Tibial nerve (tissue), 4 donors: ENCODE results near the gene RIPPLY2. TPM values are rescaled to one million over a fixed set of nuclear protein-coding genes. Genes with fewer than 3 reads are reported as not detected.

Experiments used
- DNase-seq, 2 donors: peaks; one replicate each; pipeline ENCODE4 v3.0.0-alpha.2; 2019; ENCODE audit warnings: low spot score in 2 of 2
- H3K27ac ChIP-seq, 4 donors: fragments of 200-600 bp; sonication (generic) in 3 of 4; one replicate each; pipeline ENCODE4 v1.5.1; 2017 to 2019; ENCODE audit warnings: mild to moderate bottlenecking in 1 of 4
- H3K27me3 ChIP-seq, 2 donors: fragments of 200-600 bp; sonication (generic) in 1 of 2; one replicate each; pipeline versions ENCODE4 v1.5.1 to v1.6.0; 2017 to 2019
- H3K36me3 ChIP-seq, 3 donors: fragments of 200-600 bp; sonication (generic); one replicate each; pipeline ENCODE4 v1.5.1; 2018 to 2019
- H3K4me1 ChIP-seq, 4 donors: fragments of 200-600 bp; sonication (generic) in 3 of 4; one replicate each; pipeline ENCODE4 v1.5.1; 2017 to 2019
- H3K4me3 ChIP-seq, 4 donors: fragments of 200-600 bp; sonication (generic) in 3 of 4; one replicate each; pipeline ENCODE4 v1.5.1; 2017 to 2019; ENCODE audit warnings: mild to moderate bottlenecking in 1 of 4, moderate library complexity in 1 of 4
- H3K9me3 ChIP-seq, 4 donors: fragments of 200-600 bp; sonication (generic) in 3 of 4; one replicate each; pipeline ENCODE4 v1.5.1; 2017 to 2019
- EP300 ChIP-seq, 2 donors: sonication (generic); formaldehyde crosslinking; IDR thresholded peaks; one replicate each; pipeline ENCODE4 v1.6.1; 2017; ENCODE audit warnings: antibody characterized with exemption in 2 of 2, mild to moderate bottlenecking in 1 of 2
- POLR2A ChIP-seq, 2 donors: fragments of 450-650 bp; IDR thresholded peaks; one replicate each; pipeline ENCODE4 v1.6.1; 2017; ENCODE audit warnings: antibody characterized with exemption in 2 of 2, mild to moderate bottlenecking in 2 of 2, moderate library complexity in 2 of 2
- WGBS, 2 donors: methylation state at CpG; one replicate each; pipeline ENCODE4 v1.1.5; 2018; 5-methylcytosine and 5-hydroxymethylcytosine counted together
- total RNA-seq, 4 donors: library from RNA; depleted of rRNA; stranded (reverse); fragments of >200 nt; gene quantifications; one replicate each; pipeline ENCODE4 v1.1.0, GENCODE V29; 2016
- TF ChIP-seq, protein P1 (sequence below), 5 experiments: fragments of 200-600 bp in 3 of 5; fragments of 450-650 bp in 2 of 5; sonication (generic) in 3 of 5; IDR thresholded peaks; one replicate each; pipeline ENCODE4 v1.5.1; 2016 to 2019; ENCODE audit warnings: antibody characterized with exemption in 5 of 5, mild to moderate bottlenecking in 3 of 5, moderate library complexity in 2 of 5

The RIPPLY2 gene
- total RNA-seq, 4 donors from 2014 or later = 0.21 to 16.7 TPM; not detected in 2

- H3K27ac ChIP-seq = no peak overlapping the region
- no peaks in the 10 kb centered on the region for H3K27me3 ChIP-seq
- no peaks in the 10 kb centered on the region for H3K36me3 ChIP-seq
- 72 to 86% methylated on average over 2 of the region's 2 CpGs for WGBS, 2 donors
- no peak overlapping the region for H3K4me3 ChIP-seq
- H3K9me3 ChIP-seq = no peaks in the 10 kb centered on the region
- H3K4me1 ChIP-seq = no peaks in the 10 kb centered on the region
- TF ChIP-seq EP300 (IDR thresholded peaks at IDR 0.05) = no peak
- TF ChIP-seq, protein P1, sequence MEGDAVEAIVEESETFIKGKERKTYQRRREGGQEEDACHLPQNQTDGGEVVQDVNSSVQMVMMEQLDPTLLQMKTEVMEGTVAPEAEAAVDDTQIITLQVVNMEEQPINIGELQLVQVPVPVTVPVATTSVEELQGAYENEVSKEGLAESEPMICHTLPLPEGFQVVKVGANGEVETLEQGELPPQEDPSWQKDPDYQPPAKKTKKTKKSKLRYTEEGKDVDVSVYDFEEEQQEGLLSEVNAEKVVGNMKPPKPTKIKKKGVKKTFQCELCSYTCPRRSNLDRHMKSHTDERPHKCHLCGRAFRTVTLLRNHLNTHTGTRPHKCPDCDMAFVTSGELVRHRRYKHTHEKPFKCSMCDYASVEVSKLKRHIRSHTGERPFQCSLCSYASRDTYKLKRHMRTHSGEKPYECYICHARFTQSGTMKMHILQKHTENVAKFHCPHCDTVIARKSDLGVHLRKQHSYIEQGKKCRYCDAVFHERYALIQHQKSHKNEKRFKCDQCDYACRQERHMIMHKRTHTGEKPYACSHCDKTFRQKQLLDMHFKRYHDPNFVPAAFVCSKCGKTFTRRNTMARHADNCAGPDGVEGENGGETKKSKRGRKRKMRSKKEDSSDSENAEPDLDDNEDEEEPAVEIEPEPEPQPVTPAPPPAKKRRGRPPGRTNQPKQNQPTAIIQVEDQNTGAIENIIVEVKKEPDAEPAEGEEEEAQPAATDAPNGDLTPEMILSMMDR (IDR thresholded peaks at IDR 0.05) = no peak
- DNase-seq = no peak
Observed at GRCh38 chr6:83827050-83827449, 26.1 kb upstream of the RIPPLY2 start.

DNA sequence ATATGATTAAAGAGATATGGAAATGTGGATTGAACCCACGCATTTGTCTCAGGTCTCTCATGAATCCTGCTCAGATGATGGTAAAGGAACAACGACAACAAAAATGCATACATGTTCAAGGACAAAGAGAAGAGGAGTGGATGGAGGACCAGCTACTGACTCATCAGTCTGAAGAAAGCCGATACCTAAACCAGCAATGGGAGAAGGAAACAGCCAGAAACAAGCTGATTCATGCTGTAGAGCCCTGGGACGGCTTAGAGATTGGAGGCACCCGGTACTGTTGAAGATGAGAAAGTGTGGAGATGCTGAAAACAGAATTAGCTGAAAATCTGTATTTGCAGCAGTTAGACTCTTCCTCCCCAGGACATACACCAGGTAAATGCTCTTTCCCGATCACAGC, 14.4 kb upstream of the RIPPLY2 start:
- TF ChIP-seq, protein P1 (IDR thresholded peaks at IDR 0.05) = no peak
- no peak for TF ChIP-seq POLR2A (IDR thresholded peaks at IDR 0.05)
- no peak for TF ChIP-seq EP300 (IDR thresholded peaks at IDR 0.05)
- no peak overlapping the region for H3K4me3 ChIP-seq
- no peak overlapping the region for H3K27ac ChIP-seq
- no peak for DNase-seq
- H3K4me1 ChIP-seq = no peaks in the 10 kb centered on the region
- no peaks in the 10 kb centered on the region for H3K27me3 ChIP-seq
- no peaks in the 10 kb centered on the region for H3K36me3 ChIP-seq
- WGBS, 2 donors = 90% methylated on average over 6 of the region's 6 CpGs
- peaks cover 0 to 7% (median 1%) of the 10 kb centered on the region in 4 donors for H3K9me3 ChIP-seq

GRCh38 chr6:83844170-83844569, 9.0 kb upstream of the RIPPLY2 start:
- Histone ChIP-seq H3K27ac (no peak overlapping the region), H3K36me3 (no peaks in the 10 kb centered on the region), H3K27me3 (no peaks in the 10 kb centered on the region), H3K4me3 (no peak overlapping the region), H3K9me3 (peaks cover 0 to 3% (median 0%) of the 10 kb centered on the region in 4 donors), H3K4me1 (no peaks in the 10 kb centered on the region)
- WGBS, 2 donors = 80 to 86% methylated on average over 3 of the region's 3 CpGs
- TF ChIP-seq, protein P1 (IDR thresholded peaks at IDR 0.05) = no peak
- TF ChIP-seq EP300 (IDR thresholded peaks at IDR 0.05) (no peak), POLR2A (IDR thresholded peaks at IDR 0.05) (no peak)
- no peak for DNase-seq

GRCh38 chr6:83846291-83846690, 6.9 kb upstream of the RIPPLY2 start:
- Histone ChIP-seq H3K4me1 (no peaks in the 10 kb centered on the region), H3K27me3 (peaks cover 0 to 7% of the 10 kb centered on the region in 2 donors), H3K27ac (no peak overlapping the region), H3K9me3 (peaks cover 0 to 1% (median 0%) of the 10 kb centered on the region in 4 donors), H3K4me3 (no peak overlapping the region), H3K36me3 (no peaks in the 10 kb centered on the region)
- TF ChIP-seq, protein P1 (IDR thresholded peaks at IDR 0.05) = no peak
- no peak for TF ChIP-seq EP300 (IDR thresholded peaks at IDR 0.05)
- WGBS, 2 donors = 30 to 39% methylated on average over 1 of the region's 1 CpG
- no peak for DNase-seq

- Histone ChIP-seq H3K27ac (no peak overlapping the region), H3K9me3 (no peaks in the 10 kb centered on the region), H3K27me3 (peaks cover 0 to 15% of the 10 kb centered on the region in 2 donors), H3K36me3 (no peaks in the 10 kb centered on the region), H3K4me1 (no peaks in the 10 kb centered on the region), H3K4me3 (no peak overlapping the region)
- no peak for DNase-seq
- no peak for TF ChIP-seq EP300 (IDR thresholded peaks at IDR 0.05)
- TF ChIP-seq, protein P1 (IDR thresholded peaks at IDR 0.05) = no peak
- TF ChIP-seq POLR2A (IDR thresholded peaks at IDR 0.05) = no peak
Observed at GRCh38 chr6:83847179-83847578, 6.0 kb upstream of the RIPPLY2 start.
